ENCODE results near the gene SLC5A2.

SLC5A2 gene

GRCh38 chr16:31487720-31488467 lies 5.0 kb downstream of the SLC5A2 start:
- TF ChIP-seq CTCF (IDR thresholded peaks at IDR 0.05; ENCODE audit: insufficient read depth, low read depth, low read length, missing control alignments): no peak
- peak overlapping the region; percentile 54 for H3K4me3 ChIP-seq (ENCODE audit: low read length)
- DNase-seq (ENCODE audit: low read depth): peak; percentile 72

GRCh38 chr16:31488468-31489297 lies 5.8 kb downstream of the SLC5A2 start:
- peak overlapping the region; percentile 54 for H3K4me3 ChIP-seq (ENCODE audit: low read length)
- peak; percentile 19 for DNase-seq (ENCODE audit: low read depth)
- no peak for TF ChIP-seq CTCF (IDR thresholded peaks at IDR 0.05; ENCODE audit: insufficient read depth, low read depth, low read length, missing control alignments)

- DNase-seq (ENCODE audit: low read depth): no peak
- TF ChIP-seq CTCF (IDR thresholded peaks at IDR 0.05; ENCODE audit: insufficient read depth, low read depth, low read length, missing control alignments): no peak
- H3K4me3 ChIP-seq (ENCODE audit: low read length): no peak overlapping the region
These were observed 6.3 kb downstream of the SLC5A2 start for GRCh38 chr16:31489298-31489564.

GRCh38 chr16:31489616-31490584 lies 7.0 kb downstream of the SLC5A2 start:
- no peak overlapping the region for H3K4me3 ChIP-seq (ENCODE audit: low read length)
- no peak for TF ChIP-seq CTCF (IDR thresholded peaks at IDR 0.05; ENCODE audit: insufficient read depth, low read depth, low read length, missing control alignments)
- DNase-seq (ENCODE audit: low read depth): no peak

GRCh38 chr16:31491778-31492418 lies 9.0 kb downstream of the SLC5A2 start:
- H3K4me3 ChIP-seq (ENCODE audit: low read length): no peak overlapping the region
- DNase-seq (ENCODE audit: low read depth): no peak
- TF ChIP-seq CTCF (IDR thresholded peaks at IDR 0.05; ENCODE audit: insufficient read depth, low read depth, low read length, missing control alignments): no peak

- no peak for DNase-seq (ENCODE audit: low read depth)
- no peak overlapping the region for H3K4me3 ChIP-seq (ENCODE audit: low read length)
- no peak for TF ChIP-seq CTCF (IDR thresholded peaks at IDR 0.05; ENCODE audit: insufficient read depth, low read depth, low read length, missing control alignments)
These were observed 10.7 kb downstream of the SLC5A2 start for GRCh38 chr16:31493506-31494125.

All from epithelial cell of esophagus (primary cell).